HFFc6 (cell line): ENCODE results near the gene PSMD2. TPM values are rescaled to one million over a fixed set of nuclear protein-coding genes. Genes with fewer than 3 reads are reported as not detected.
A peak's percentile ranks its signal among the peaks of the same experiment; 100 is the strongest.
"Not testable (repeated sequence)": the region's sequence is repeated elsewhere in the genome, so short reads cannot be mapped to it uniquely, and the experiment has no call there.

ENCODE experiments used
- DNase-seq: peaks from one replicate; pipeline ENCODE4 v3.0.0-alpha.2; 2018
- H3K27ac Mint-ChIP-seq: 2 replicates; pipeline ENCODE4 v1.8.0; 2020; ENCODE audit warnings: mild to moderate bottlenecking, mixed read lengths
- H3K27me3 Mint-ChIP-seq: 2 replicates; pipeline ENCODE4 v1.8.0; 2021; ENCODE audit warnings: mild to moderate bottlenecking, moderate library complexity, mixed read lengths; ENCODE audit not compliant: insufficient read depth
- H3K36me3 Mint-ChIP-seq: 2 replicates; pipeline ENCODE4 v1.8.0; 2021; ENCODE audit warnings: low read depth, mixed read lengths
- H3K4me1 Mint-ChIP-seq: 2 replicates; pipeline ENCODE4 v1.8.0; 2020; ENCODE audit warnings: low read depth, mixed read lengths
- H3K4me3 Mint-ChIP-seq: 2 replicates; pipeline ENCODE4 v1.8.0; 2020; ENCODE audit warnings: mild to moderate bottlenecking, moderate library complexity, mixed read lengths
- H3K9me3 Mint-ChIP-seq: 2 replicates; pipeline ENCODE4 v1.8.0; 2020; ENCODE audit warnings: mild to moderate bottlenecking, mixed read lengths
- CTCF ChIP-seq: fragments of 200-600 bp; sonication (generic); IDR thresholded peaks from 2 replicates; pipeline ENCODE4 v1.5.0; 2021; ENCODE audit warnings: antibody characterized with exemption, mild to moderate bottlenecking
- total RNA-seq, 6 experiments: library from RNA; stranded (reverse); fragmentation: NEBNext Ultra II Directional; extraction: Animal tissue kit (Norgen Biotek cat#: 25700); gene quantifications; 2 replicates in 1 of 6; 3 replicates in 5 of 6; pipeline ENCODE4 v1.2.3, GENCODE V29; 2021

Gene PSMD2
- total RNA-seq, 6 experiments from 2014 or later = 620 to 777 (median 730) TPM

DNA sequence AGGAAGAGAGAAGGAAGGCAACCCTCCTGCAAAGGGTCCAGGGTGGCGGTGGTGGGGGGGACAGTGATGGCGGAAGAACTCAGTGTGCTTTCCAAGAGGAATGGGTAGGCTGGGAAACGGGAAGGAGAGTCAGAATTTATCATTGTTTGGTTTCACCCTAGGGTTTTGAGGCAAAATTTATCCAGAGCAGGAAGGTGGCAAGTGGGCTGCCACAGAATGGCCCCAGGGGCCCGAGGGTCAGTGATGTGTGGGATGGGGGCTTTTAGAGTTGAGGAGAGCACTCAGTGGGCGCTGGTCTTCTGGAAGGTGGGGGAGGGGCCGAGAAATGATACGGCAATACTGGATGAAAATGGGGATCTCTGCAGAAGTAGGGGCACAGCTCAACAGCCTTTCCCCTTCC is 38.9 kb downstream of the PSMD2 start:
- H3K27ac Mint-ChIP-seq = peak overlapping the region; percentile 97
- peak overlapping the region; percentile 87 for H3K4me3 Mint-ChIP-seq
- no peak for DNase-seq
- peaks cover 78% of the 10 kb centered on the region for H3K4me1 Mint-ChIP-seq
- H3K36me3 Mint-ChIP-seq = peaks cover 43% of the 10 kb centered on the region
- TF ChIP-seq CTCF = no peak
- peaks cover 22% of the 10 kb centered on the region for H3K27me3 Mint-ChIP-seq
- H3K9me3 Mint-ChIP-seq = no peaks in the 10 kb centered on the region

DNA sequence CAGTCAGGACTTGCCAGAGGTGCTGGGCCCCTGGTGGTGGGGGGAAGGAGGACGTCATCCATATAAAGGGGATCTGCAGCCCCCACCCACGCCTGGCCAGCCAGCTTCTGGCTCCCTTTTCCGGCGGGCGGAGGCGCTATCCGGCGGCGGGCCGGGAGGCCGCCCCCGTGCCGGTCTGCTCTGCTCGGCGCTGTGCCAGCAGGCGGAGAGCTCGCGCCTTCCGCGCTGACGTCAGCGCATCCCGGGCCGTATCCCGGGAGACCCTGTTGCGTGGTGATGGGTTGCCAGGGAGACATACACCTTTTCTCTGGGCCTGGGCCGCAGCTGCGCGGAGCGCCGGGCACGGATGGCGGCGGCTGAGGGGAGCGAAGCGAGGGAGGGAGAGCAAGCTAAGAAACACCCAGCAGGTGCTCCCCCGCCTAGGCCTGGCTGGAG is 39.5 kb downstream of the PSMD2 start:
- H3K4me3 Mint-ChIP-seq = peak overlapping the region; percentile 87; the same call in 1 of the 2 replicates
- H3K9me3 Mint-ChIP-seq = no peaks in the 10 kb centered on the region
- H3K27ac Mint-ChIP-seq = peak overlapping the region; percentile 97
- H3K36me3 Mint-ChIP-seq = peaks cover 37% of the 10 kb centered on the region
- H3K27me3 Mint-ChIP-seq = peaks cover 22% of the 10 kb centered on the region
- DNase-seq = no peak
- peak; percentile 57 for TF ChIP-seq CTCF
- peaks cover 78% of the 10 kb centered on the region for H3K4me1 Mint-ChIP-seq

GRCh38 chr3:184339001-184339400 is 40.0 kb downstream of the PSMD2 start:
- peaks cover 32% of the 10 kb centered on the region for H3K36me3 Mint-ChIP-seq

DNA sequence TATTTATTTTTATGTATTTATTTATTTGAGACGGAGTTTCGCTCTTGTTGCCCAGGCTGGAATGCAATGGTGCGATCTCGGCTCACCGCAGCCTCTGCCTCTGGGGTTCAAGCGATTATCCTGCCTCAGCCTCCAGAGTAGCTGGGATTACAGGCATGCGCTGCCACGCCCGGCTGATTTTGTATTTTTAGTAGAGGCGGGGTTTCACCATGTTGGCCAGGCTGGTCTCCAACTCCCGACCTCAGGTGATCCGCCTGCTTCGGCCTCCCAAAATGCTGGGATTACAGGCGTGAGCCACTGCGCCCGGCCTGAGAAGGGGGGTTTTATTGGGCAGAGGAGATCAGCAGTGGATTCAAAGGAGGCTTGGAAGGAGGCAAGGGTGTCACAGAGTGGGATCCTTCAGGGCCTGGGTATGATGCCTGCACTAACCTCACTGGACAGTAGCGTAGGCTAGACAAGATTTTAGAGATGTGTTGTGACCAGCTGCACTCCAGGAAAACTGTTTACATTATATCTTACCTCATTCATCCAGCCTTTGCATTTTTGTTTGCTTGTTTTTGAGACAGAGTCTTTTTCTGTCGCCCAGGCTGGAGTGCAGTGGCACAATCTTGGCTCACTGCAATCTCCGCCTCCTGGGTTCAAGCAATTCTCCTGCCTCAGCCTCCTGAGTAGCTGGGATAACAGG is 40.6 kb downstream of the PSMD2 start:
- H3K9me3 Mint-ChIP-seq = not testable (repeated sequence)
- peaks cover 27% of the 10 kb centered on the region for H3K36me3 Mint-ChIP-seq

More at GRCh38 chr3:184339001-184339400, 40.0 kb downstream of the PSMD2 start:
- peaks cover 21% of the 10 kb centered on the region for H3K27me3 Mint-ChIP-seq
- no peak for TF ChIP-seq CTCF
- no peak for DNase-seq
- peak overlapping the region; percentile 97; the same call in 1 of the 2 replicates for H3K27ac Mint-ChIP-seq
- H3K4me3 Mint-ChIP-seq = peak overlapping the region; percentile 40; the same call in 1 of the 2 replicates
- H3K4me1 Mint-ChIP-seq = peaks cover 76% of the 10 kb centered on the region
- no peaks in the 10 kb centered on the region for H3K9me3 Mint-ChIP-seq

GRCh38 chr3:184341925-184342324 is 42.9 kb downstream of the PSMD2 start:
- DNase-seq = no peak
- no peak for TF ChIP-seq CTCF
- H3K4me3 Mint-ChIP-seq = no peak overlapping the region
- H3K27me3 Mint-ChIP-seq = peaks cover 12% of the 10 kb centered on the region
- H3K9me3 Mint-ChIP-seq = no peaks in the 10 kb centered on the region
- peaks cover 62% of the 10 kb centered on the region for H3K4me1 Mint-ChIP-seq
- H3K36me3 Mint-ChIP-seq = peaks cover 27% of the 10 kb centered on the region
- H3K27ac Mint-ChIP-seq = no peak overlapping the region

More for the DNA sequence above, 40.6 kb downstream of the PSMD2 start:
- peaks cover 71% of the 10 kb centered on the region for H3K4me1 Mint-ChIP-seq
- not testable (repeated sequence) for H3K4me3 Mint-ChIP-seq, DNase-seq
- peaks cover 19% of the 10 kb centered on the region for H3K27me3 Mint-ChIP-seq
- peak overlapping the region; percentile 79; the same call in 1 of the 2 replicates for H3K27ac Mint-ChIP-seq

DNA sequence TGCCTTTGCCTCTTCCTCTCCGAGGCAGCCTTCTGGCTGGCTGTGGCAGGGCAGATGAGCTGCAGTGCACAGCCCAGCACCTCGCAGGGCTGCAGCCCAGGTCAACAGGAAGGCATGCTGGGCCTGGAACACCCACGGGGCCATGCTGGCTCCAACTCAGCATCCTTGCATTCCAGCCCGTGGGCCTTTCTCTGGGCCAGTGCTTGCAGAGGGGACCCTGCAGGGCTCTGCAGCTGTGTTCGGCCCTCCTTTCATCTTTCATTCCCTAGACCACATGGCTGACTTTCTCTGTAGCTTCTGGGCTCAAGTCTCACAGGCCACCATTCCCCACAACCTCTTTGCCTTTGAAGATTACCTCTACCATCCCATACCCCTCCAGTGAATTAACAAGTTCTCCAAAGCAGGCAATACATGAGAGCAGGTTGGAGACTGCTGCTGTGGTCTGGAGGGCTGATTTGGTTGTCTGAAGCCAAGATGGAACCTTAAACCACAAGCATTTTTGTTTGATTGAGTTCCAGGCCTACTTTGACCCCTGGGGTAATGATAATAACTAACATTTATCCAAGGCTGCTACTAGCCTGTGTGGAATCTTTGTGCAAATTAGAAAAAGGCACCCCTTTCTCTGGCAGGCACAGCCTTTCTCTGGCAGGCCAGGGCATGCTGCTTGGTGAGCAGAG is 44.3 kb downstream of the PSMD2 start:
- peak overlapping the region; percentile 22; the same call in 1 of the 2 replicates for H3K27ac Mint-ChIP-seq
- peaks cover 56% of the 10 kb centered on the region for H3K4me1 Mint-ChIP-seq
- peak; percentile 15 for DNase-seq
- H3K27me3 Mint-ChIP-seq = peaks cover 7% of the 10 kb centered on the region
- no peak for TF ChIP-seq CTCF
- no peak overlapping the region for H3K4me3 Mint-ChIP-seq
- no peaks in the 10 kb centered on the region for H3K9me3 Mint-ChIP-seq
- peaks cover 18% of the 10 kb centered on the region for H3K36me3 Mint-ChIP-seq
